Thyroid gland (tissue), 4 donors: ENCODE measurements around the gene LRRFIP1.

Experiments used
- CTCF ChIP-seq, 6 experiments: fragments of 200-600 bp in 3 of 6; fragments of 450-650 bp in 3 of 6; sonication (generic) in 3 of 6; IDR thresholded peaks; one replicate each; pipeline ENCODE4 v1.5.1; 2016 to 2019; ENCODE audit warnings: antibody characterized with exemption in 6 of 6, mild to moderate bottlenecking in 2 of 6, inconsistent platforms in 1 of 6, moderate library complexity in 1 of 6
- POLR2A ChIP-seq, 2 donors: fragments of 450-650 bp; IDR thresholded peaks; one replicate each; pipeline ENCODE4 v1.6.1; 2017; ENCODE audit warnings: antibody characterized with exemption in 2 of 2, mild to moderate bottlenecking in 2 of 2, moderate library complexity in 1 of 2

- TF ChIP-seq CTCF (IDR thresholded peaks at IDR 0.05) = no peak
- TF ChIP-seq POLR2A (IDR thresholded peaks at IDR 0.05) = no peak
These were observed 193.0 kb downstream of the LRRFIP1 start for GRCh38 chr2:237820421-237820820.
